Measurements from ENCODE around the gene SEC24A. TPM values are rescaled to one million over a fixed set of nuclear protein-coding genes. Genes with fewer than 3 reads are reported as not detected.

The SEC24A gene
- total RNA-seq, 1 donor: 35.2 TPM

GRCh38 chr5:134724872-134725271 lies 76.3 kb downstream of the SEC24A start:
- H3K4me3 ChIP-seq (ENCODE audit: low read depth, low read length): no peak overlapping the region
- no peak for TF ChIP-seq CTCF (IDR thresholded peaks at IDR 0.05; ENCODE audit: insufficient read depth, low read length)

DNA sequence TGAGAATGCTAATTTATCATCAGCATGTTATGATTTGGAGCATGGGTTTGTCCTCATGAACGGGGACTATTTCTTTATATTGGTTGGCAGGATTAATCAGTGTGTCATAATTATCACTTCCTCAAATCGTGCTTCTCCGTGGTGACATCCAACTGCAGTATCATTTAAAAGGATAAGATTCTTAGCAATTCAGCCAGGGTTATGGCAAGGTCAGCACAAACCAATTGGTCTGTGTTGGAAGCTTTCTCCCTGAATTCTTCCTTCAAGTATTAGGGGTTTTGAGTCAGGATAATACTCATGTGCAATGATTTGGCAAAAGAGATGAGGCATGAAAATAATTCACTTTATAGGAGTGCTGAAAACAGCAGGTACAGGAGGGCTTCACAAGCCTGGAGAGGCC lies 84.2 kb downstream of the SEC24A start:
- no peak overlapping the region for H3K4me3 ChIP-seq (ENCODE audit: low read depth, low read length)
- DNase-seq (ENCODE audit: low read depth): no peak
- no peak for TF ChIP-seq CTCF (IDR thresholded peaks at IDR 0.05; ENCODE audit: insufficient read depth, low read length)

More at GRCh38 chr5:134724872-134725271, 76.3 kb downstream of the SEC24A start:
- no peak for DNase-seq (ENCODE audit: low read depth)

GRCh38 chr5:134735243-134735642 lies 86.7 kb downstream of the SEC24A start:
- H3K4me3 ChIP-seq (ENCODE audit: low read depth, low read length): no peak overlapping the region
- no peak for DNase-seq (ENCODE audit: low read depth)
- no peak for TF ChIP-seq CTCF (IDR thresholded peaks at IDR 0.05; ENCODE audit: insufficient read depth, low read length)

DNA sequence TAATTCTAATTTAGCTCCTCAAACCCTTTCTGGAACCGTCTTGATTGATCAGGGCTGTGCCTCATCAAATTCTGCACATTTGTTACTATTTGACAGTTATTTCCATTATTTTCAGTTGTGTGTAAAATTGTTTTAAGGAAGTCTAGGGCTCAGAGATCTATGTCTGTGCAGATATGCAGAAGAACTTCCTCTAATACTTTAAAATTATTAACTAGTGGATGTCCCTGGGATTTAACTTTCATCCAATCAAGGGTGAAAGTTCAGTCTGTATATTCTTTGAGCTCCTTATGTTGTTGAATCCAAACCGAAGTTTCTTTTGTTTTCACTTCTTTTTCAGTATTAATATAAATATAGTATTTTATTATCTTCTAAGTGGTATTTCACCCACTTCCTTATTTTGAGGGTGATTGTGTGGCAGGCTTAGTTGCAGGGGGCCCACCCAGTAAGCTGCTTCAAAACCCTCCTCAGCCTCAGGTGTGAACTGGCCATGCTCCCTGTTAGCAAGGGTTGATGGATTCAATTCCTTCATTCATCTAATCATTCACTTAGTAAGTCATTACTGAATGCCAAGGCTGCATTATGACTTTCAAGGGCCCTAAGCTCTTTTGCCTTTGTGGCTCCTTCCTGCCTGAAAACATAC lies 87.7 kb downstream of the SEC24A start:
- DNase-seq (ENCODE audit: low read depth): no peak
- no peak overlapping the region for H3K4me3 ChIP-seq (ENCODE audit: low read depth, low read length)
- TF ChIP-seq CTCF (IDR thresholded peaks at IDR 0.05; ENCODE audit: insufficient read depth, low read length): no peak

DNA sequence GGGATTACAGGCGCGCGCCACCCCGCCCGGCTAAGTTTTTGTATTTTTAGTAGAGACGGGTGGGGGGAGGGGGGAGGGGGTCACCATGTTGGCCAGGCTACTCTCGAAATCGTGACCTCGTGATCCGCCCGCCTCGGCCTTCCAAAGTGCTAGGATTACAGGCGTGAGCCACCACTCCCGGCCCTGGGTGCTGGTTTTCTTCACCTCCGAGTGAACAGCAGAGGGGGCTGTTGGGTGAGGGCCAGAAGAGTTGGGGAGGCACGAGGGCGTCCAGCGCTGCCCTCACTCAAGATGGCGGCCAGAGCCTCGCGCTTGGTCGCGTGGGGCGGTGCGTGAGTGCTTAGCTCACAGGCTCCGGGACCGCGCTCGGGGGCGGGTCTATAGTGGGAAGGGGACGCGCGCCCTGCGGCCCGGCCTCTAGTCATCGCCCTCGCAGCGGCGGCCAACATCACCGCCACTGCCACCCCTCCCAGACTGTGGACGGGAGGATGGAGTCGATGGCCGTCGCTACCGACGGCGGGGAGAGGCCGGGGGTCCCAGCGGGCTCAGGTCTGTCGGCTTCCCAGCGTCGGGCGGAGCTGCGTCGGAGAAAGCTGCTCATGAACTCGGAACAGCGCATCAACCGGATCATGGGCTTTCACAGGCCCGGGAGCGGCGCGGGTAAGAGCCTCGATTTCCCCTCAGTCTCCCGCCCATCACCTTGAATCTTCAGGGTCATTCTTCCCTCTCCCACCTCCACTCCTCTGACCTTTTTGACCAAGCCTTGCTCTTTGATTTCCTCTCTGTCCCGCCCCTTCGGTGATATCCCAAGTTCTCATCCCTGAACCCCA lies 89.8 kb downstream of the SEC24A start, which contains the start of gene CAMLG:
CAMLG (plus strand) TSS at position 416 of the 830 bp plus-strand sequence; CDS start at position 489, 73 bp downstream.
- peak; percentile 95 for DNase-seq (ENCODE audit: low read depth)
- TF ChIP-seq CTCF (IDR thresholded peaks at IDR 0.05; ENCODE audit: insufficient read depth, low read length): peak; percentile 37
- peak within 1 kb of the TSS; percentile 93 for H3K4me3 ChIP-seq (ENCODE audit: low read depth, low read length)

DNA sequence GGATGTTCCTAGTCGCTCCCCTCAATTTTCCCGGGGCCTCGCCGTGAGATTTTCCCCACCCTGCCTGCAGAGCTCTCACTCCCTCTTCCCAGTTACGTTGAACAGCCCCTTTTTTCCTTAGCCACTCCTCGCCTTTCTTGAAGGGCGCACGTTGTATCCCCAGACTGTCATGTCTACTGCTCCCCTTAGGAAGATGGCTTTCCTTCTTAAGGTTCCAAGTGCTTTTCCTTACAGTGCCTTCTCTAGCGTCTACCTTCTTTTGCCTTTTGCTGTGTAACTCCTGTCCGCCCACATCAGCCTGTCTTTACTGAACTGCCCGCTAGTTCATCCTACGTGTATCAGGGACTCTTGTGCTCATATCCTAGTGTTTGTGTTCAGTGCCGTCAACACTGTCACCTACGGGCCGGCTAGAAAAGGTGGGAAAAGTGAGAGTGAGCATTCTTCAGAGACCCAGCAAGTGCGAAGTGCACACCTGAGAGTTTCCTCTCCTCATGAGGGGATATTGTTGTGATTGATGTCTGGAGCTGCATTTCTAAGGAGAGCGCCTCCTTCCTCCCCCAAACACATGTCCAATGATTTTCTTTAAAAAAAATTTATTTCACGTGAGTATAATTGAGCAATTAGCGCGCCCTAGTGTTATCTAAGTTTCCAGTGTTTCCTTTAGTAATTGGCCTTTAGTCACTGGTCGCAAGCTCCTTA lies 90.5 kb downstream of the SEC24A start:
- TF ChIP-seq CTCF (IDR thresholded peaks at IDR 0.05; ENCODE audit: insufficient read depth, low read length): no peak
- H3K4me3 ChIP-seq (ENCODE audit: low read depth, low read length): peak overlapping the region; percentile 93
- DNase-seq (ENCODE audit: low read depth): peak; percentile 37

All from fibroblast of the aortic adventitia (primary cell).